Measurements from ENCODE around the gene VPS13D.
"Not testable (repeated sequence)": the region's sequence is repeated elsewhere in the genome, so short reads cannot be mapped to it uniquely, and the experiment has no call there.

The VPS13D gene

DNA sequence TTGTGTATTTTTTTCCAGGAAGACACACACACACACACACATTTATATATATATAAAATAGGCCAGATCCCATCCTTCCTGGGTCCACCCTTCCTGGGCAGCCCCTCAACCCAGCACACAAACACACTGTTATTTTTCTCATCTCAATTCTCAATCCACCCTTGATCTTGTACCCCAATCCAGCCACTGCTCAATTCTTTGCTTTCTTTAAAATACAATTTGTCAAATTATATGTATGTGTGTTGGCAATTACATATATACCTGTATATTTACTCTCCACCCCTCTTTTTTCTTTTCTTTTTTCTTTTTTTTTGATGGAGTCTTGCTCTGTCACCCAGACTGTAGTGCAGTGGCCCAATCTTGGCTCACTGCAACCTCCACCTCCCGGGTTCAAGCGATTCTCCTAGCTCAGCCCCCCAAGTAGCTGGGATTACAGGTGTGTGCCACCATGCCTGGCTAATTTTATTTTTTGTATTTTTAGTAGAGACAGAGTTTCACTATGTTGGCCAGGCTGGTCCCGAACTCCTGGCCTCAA lies 299.9 kb downstream of the VPS13D start:
- DNase-seq: no peak

DNA sequence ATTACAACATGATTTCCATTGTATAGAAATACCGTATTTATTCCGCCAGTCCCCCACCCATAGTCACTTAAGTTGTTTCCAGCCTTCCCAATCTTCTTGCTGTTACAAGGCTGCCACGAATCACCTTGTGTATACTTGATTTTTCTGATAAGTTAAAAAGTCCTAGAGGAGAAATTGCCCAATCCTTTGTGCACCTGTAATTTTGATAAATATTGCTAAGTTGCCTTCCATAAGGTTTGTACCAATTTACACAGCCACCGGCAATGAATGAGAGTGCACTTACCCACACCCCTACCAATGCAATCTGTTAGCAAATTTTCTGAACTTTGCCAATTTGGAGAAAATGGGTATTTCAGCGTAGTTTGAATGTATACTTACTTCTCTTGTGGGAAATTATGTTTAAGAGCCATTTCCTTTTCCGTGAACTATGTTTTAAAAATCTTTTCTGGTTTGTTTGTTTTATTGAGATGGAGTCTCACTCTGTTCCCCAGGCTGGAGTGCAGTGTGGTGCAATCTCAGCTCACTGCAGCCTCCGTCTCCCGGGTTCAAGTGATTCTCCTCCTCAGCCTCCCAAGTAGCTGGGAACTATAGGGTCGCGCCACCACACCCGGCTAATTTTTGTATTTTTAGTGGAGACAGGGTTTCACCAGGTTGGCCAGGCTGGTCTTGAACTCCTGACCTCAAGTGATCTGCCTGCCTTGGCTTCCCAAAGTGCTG lies 300.8 kb downstream of the VPS13D start:
- DNase-seq: no peak

DNA sequence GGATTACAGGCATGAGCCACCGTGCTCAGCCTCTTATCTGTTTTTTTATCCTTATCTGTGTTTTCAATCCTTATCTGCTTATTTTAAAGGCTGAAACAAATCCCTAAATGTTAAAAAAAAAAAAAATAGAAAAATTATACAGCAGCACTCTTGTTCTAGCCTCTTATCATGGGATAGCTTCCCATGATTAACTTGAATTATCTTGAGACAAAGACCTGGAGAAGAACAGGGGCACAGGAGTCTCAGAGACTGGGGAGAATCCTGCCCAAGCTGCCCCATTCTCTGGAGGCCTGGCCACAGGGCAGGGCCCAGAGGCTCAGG lies 301.3 kb downstream of the VPS13D start:
- DNase-seq: no peak

DNA sequence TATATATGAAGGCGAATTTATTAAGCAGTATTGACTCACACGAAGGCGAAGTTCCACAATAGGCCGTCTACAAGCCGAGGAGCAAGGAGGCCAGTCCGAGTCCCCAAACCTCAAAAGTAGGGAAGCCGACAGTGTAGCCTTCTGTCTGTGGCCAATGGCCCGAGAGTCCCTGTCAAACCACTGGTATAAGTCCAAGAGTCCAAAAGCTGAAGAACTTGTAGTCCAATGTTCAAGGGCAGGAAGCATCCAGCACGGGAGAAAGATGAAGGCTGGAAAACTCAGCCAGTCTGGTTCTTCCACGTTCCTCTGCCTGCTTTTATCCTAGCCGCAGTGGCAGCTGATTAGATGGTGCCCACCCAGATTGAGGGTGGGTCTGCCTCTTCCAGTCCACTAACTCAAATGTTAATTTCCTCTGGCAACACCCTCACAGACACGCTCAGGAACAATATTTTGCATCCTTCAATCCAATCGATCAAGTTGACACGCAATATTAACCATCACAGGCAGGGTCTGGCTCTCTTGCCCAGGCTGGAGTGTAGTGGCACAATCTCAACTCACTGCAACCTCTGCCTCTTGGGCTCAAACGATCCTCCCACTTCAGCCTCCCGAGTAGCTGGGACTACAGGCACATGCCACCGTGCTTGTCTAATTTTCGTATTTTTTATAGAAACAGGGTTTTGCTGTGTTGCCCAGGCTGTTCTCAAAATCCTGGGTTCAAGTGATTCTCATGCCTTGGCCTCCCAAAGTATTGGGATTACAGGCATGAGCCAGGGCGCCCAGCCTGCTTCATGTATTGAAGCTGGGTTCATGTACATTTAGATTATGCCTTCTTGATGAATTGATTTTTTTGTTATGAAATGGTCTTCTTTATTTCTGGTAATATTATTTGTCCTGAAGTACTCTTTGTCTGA lies 302.8 kb downstream of the VPS13D start:
- no peak for DNase-seq

DNA sequence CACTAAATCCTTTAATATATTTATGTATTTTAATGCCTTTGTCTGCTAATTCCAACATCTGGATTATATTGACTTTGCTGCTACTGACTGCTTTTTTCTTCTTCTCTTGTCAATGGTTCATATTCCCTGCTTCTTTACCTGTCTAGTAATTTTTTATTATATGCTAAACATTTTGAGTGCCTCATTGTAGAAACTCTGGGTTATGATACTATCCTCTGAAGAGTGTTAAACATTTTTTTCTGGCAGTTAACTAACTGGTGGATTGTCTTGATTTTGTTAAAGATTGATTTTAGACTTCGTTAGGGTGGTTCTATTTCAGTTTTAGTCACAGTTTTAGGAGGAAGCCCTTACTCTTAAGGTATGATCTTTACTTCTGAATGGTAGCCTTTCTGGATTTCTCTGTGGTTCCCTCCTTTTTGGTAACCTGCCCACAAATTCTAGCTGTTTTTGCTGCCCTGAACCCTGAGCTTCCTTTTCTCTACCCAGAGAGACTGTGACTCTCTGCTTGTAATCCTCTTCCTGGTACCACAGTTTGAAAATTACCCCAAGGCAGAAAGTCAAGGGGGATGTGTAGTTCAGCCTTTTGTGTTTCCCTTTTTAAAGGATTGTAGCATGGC lies 306.3 kb downstream of the VPS13D start:
- DNase-seq: no peak

DNA sequence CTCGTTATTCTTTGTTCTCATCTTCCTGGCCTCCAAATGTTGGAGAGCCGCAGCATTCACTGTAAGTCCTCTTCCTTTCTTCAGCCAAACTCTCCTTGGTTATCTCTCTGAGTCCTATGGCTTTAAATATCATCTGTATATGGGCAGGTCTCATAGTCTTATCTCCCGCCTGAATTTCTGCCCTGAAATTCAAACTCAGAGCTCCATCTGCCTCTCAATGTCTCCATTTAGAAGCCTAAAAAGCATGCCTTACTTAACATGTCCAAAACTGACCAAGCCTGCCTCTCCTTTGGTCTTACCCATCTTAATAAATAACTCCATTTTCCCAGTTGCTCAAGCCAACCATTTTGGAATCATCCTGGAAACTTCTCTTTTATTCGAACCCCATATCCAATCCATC lies 307.5 kb downstream of the VPS13D start:
- no peak for DNase-seq

DNA sequence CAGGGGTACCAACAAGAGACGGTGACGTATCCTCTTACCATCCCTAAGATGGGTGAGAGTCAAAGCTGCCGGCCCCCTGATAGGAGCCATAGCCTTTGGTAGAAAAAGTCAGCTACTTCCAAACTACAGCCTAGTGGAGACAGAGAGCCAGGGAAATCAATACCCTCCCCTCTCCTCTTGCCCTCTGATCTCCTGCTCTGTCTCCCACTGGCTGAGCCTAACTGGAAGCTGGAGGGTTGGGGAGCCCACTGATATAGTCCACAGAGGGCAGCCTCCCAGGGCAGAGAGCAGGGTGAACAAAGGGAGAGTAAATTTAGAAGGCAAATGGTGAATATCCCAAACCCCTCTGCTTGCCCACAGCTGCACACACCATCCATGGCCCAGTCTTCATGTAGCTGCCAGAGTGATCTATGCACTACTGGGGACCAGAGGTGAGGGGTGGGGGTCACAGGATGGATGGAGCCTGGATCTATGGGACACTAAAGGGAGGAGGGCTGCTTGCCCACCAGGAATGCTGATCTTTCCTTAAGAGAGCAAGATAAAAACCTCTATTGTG lies 308.2 kb downstream of the VPS13D start:
- DNase-seq: no peak

DNA sequence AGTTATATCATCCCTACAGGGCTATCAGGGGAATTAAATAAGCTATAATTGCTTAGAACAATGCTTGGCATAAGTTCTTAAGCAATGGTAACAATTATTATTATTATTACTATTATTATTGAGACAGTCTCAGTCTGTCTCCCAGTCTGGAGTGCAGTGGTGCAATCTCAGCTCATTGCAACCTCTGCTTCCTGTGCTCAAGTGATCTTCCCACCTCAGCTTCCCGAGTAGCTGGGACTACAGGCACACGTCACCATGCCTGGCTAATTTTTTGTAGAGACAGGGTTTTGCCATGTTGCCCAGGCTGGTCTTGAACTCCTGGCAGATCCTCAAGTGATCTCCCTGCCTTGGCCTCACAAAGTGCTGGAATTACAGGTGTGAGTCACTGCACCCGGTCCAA lies 308.7 kb downstream of the VPS13D start:
- not testable (repeated sequence) for DNase-seq

DNA sequence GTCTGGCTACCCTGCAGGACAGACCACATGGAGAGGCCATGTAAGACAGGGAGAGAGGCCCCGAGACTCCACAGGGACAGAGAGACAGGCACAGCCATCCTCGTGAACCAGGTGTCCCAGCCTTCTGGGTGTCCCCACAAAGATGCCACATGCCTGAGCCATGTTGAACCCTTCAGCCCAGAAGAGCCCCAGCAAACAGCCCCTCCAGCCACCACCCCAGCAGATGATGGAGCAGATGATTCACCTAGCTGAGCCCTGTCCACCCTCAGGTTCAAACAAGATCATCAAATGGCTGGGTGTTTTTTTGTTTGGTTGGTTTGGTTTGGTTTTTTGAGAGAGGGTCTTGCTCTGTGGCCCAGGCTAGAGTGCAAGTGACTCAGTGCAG lies 309.5 kb downstream of the VPS13D start:
- no peak for DNase-seq

DNA sequence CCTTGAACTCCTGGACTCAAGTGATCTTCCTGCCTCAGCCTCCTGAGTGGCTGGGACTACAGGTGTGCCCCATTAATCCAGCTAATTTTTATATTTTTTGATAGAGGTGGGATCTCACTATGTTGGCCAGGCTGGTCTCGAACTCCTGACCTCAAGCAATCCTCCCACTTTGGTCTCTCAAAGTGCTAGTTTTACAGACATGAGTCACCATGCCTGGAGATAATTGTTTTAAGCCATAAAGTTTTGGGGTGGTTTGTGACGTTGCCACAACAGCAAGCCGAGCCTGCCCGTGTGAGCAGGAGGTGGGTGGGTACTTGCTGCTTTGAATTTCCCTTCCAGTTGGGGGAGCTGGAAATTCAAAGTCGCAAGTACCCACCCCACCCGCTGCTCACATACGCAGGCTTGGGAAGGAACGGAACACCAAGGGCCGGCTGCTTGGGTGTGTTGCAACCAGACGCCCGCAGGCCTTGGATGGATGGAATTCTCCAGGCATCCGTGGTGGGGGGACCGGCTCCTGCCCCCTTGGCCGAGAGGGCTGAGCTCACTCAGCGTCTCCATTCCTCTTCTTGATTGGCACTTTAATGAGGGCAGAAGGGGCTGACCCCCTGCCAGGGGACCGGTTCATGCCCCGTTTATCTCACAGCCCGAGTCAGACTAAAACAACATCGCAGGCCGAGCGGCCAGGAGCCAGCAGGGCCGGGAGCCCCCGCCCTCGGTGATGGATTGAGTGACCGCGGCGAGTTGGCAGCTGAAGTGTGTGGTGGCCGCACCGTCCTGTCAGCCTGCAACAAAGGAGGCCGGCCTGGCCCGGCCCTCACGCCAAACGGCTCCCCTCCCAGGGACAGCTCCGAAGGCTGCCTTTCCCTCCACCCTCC lies 310.1 kb downstream of the VPS13D start:
- no peak for DNase-seq

DNA sequence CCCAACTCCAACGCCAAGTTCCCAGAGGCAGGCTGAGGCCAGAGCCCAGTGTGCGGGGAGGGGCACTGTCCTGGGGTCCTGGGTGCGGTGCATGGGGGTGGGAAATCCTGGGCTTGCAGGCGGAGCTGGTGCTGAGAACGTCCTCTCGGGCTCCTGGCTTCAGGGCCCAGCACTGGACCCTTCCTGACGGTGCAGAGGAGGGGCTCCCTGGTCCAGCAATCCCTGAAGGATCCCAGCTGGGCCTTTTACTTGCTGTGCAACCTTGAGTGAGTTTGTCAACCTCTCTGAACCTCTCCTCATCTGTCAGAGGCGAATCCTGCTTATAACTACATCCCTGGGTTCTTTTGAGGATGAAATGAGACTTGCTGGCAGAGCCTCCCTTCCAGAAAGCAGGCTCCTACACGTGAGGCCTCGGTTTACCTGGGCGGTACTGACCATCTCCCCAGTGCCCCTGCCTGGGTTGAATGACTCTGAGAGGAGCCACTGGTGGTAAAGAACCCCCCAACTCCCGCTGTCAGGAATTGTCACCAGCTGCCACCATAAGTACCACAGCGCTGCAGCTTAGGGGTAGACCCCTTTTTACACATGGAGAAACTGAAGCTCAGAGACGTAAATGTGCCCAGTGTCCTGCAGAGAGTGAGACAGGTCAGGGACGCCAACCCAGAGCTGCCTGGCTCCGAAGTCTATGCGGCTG lies 310.9 kb downstream of the VPS13D start:
- DNase-seq: no peak

DNA sequence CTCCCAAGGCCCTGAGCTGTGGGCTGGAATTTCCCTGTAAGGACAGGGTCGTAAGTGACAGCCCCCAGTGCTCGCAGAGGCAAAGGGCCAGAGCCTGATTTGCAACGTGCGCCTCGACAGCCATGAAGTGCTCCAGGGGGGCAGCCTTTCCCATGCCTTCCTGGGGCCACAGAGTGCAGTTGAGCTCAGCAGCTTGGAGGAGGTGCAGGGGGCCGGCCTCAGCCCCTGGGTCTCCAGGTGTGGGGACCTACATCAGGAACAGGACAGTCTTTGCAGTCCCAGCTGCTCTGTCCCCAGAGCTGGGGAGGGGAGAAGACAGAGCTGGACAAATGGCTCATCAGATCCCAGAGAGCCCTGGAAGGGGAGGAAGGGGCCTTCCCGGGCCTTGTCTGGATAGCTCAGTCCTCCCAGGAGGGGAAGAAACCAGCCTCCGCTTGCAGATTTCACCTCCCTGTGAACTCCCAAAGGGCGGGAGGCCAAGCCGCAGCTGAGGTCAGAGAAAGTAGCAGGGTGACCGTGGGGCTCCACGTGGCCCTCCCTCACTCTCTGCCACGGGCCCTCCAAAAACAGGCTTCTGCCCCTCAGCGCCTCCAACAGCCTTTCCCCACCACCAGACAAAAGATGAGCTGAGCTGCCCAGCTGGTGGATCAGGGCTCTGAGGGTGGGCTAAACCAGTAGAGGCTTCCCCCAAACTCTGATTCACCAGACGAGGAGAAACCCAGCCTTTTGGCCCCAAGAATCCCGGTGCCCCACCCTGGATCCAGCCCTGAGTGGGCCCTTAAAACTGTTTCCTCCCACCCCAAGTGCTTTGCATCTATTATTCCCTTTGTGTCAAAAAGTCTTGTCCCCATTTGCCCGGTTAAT lies 311.7 kb downstream of the VPS13D start:
- no peak for DNase-seq

DNA sequence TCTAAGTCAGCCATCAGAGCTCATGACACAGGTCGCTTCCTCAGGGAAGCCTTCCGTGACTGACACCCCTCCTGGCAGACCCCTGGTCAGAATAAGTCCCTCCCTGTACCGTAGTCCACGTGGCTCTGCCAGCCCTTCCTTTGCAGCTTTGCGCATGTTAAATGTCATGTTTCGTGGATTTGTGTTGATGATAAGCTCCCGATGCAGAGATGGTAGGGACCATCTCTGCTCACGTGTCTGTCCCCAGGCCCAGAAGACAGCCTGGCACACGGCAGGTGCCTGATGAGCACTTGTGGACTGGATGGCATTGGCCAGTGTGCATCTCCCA lies 312.3 kb downstream of the VPS13D start:
- DNase-seq: no peak

DNA sequence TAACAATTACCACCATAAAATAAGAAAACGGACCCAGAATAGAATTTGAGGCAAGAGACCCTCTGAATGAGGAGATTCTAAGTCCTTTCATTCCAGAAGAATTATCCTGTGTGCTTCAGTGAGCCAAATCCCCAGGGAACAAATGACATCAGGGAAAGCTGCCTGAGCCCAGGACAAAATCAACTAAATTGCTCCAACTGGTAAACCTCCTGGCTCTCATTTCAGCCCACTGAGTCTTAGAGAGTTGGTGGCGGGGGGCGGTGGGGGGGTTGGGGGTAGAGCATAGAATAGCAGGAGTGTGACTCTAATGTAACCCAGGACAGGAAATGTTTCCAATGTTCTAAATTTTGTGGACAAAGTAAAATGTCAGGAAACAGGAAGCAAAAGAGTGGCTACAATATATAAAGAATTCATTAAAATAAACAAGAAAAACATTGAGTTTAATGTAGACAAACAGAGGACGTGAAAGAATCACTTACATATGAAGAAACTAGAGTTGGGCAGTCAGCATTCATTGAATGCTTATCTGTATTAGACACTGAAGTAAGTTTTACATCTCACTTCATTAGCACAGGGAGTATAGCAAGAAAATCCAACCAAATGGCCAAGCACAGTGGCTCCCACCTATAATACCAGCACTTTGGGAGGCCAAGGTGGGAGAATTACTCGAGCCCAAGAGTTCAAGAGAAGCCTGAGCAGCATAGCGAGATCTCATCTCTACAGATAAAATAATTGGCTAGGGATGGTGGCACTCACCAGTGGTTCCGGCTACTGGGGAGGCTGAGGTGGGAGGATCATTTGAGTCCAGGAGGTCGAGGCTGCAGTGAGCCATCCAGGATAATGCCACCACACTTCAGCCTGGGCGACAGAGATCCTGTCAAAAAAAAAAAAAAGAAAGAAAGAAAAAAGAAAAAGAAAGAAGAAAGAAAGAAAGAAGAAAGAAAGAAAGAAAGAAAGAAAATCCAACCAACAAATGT lies 313.1 kb downstream of the VPS13D start:
- no peak for DNase-seq

DNA sequence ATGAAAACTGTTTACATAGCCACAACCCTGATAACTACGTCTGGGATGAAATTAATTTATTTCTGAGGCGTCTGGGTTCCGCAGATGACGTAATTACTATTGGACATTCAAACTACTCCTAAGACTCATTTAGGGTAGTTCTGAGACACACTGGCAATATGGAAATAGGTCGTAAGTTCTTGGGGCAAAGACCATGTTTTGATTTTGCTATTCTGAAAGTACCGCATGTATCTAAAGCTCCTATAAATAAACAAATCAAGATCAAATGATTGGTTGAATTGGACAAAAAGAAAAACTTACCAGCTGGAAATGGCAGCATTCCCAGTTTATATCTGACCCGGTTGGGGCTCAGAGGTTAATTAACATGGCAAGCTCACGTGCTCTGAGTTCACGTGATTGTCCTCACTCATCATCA lies 313.9 kb downstream of the VPS13D start:
- DNase-seq: no peak

DNA sequence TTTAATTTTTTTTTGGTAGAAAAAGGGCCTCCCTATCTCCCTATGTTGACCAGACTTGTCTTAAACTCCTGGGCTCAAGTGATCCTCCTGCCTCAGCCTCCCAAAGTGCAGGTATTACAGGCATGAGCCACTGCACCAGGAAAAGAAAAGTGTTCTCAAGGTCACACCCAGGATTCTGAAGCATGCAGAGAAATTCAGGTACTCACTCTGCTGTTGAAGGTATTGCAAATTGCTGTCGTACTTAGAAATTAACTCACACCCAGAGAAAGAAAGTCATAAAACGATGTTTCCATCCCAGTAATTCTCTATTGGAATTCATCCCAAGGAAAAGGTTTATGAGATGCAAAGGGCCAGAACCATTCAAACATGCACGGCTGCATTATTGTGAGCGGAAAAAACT lies 314.5 kb downstream of the VPS13D start:
- DNase-seq: no peak

DNA sequence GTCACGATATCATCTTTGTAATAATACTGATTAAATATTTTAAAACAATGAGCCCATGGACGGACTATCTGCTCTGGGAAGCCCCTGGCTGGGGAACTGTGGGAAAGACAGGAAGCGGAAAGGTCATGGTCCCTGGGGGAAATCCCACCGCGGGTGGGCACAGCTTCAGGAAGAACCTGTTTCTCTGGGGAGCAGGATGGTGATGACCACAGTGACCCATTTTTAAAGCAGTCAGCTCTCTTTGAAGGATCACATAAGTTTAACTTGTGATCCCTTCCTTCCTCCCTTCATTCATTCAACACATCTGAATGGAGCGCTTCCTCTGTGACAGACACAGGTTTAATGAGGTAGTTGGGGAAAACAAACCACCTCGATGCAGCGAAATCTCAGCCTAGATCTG lies 315.2 kb downstream of the VPS13D start:
- no peak for DNase-seq

DNA sequence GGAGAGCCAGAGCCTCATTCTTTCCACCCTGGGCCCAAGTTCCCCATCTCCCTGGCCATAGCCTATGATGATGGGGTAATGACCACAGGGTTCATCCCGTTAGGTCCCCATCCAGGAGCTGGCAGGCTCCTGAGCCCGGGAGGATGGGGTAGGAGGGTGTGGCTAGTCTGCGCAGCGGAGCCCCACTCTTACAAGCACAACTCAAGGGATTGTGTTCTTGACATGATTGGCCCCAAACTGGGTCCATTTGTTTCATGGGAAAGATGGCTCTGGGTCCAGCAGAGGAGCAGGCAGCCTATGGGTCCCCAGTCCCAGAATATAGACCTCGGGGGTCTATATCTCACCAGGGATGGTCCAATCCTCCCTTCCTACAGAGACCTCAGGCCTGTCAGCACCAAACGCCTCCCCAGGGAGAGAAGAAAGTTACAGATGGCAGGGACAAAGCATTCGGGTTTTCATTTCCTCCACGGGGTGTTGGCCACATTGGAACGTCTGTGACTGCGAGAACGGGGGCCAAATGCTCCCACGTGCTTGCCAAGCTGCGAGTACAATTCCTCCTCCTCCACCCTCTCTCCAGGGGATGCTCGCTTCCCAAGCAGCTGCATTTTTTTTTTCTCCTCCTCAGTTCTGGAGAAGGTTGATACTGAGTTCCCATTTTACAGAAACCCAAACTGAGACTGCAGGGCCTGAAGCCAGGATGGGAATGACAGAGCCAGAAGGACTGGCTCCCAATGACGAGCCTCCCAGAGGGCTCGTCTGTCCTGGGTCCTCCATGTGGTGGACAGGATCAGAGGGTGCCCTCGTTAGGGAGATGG lies 317.1 kb downstream of the VPS13D start:
- no peak for DNase-seq

Data from activated effector memory CD4-positive, alpha-beta T cell treated with Interleukin-2 at 50 U/mL for 16 hours (primary cell).